LNCAP (cell line): ENCODE data around the gene FCER2.

Experiments used
- TF ChIP-seq, protein P1 (sequence below): fragments of 450-650 bp; IDR thresholded peaks from 2 replicates; pipeline ENCODE4 v1.5.1; 2017; ENCODE audit warnings: mild to moderate bottlenecking

Gene FCER2

DNA sequence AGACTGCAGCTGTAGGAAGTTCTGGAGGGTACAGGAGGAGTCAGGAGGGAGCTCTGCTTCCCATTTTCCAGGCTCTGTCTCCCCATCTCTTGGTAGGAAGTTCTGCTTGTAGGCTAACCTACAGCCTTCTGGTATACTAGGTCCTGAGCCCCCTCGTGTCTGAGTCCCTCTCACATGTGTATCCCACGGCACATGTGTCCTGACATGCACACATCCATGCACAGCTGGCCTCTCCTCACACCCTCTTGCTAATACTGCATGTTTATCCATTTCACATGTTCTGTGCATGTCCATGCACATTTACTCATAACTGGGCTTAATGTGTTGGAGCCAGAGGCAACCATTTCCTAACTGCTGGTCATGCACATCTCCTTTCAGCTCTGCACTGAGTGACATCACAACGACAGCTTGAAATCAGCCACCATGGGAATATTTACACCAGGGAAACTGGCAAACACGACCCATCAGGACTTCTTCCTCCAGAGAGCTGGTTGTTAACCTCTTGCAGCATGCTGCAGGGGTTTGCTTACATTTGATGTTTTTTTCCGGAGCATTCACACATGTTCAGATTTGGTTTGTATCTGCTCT is 42.4 kb upstream of the FCER2 start:
- TF ChIP-seq, protein P1, sequence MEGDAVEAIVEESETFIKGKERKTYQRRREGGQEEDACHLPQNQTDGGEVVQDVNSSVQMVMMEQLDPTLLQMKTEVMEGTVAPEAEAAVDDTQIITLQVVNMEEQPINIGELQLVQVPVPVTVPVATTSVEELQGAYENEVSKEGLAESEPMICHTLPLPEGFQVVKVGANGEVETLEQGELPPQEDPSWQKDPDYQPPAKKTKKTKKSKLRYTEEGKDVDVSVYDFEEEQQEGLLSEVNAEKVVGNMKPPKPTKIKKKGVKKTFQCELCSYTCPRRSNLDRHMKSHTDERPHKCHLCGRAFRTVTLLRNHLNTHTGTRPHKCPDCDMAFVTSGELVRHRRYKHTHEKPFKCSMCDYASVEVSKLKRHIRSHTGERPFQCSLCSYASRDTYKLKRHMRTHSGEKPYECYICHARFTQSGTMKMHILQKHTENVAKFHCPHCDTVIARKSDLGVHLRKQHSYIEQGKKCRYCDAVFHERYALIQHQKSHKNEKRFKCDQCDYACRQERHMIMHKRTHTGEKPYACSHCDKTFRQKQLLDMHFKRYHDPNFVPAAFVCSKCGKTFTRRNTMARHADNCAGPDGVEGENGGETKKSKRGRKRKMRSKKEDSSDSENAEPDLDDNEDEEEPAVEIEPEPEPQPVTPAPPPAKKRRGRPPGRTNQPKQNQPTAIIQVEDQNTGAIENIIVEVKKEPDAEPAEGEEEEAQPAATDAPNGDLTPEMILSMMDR: no peak

DNA sequence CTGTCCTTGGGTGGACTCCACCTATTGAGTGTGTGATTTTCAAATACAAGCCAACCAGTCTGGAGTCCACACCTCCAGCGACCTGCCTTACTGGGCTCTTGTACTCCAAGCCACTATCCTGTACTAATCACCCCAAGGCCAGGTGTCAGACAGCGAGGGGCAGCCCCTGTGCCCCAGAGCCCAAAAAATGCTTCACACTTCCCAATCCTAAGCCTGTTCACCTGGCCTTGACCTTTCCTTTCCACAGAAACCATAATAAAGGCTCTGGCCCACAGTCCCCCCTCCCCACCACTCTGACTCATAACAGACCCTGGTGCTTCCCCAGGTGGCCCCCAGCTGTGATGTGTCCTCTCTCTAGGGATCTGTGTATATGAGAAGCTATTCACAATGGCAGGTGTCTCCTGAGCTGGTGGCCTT is 41.5 kb upstream of the FCER2 start:
- TF ChIP-seq, protein P1: no peak

DNA sequence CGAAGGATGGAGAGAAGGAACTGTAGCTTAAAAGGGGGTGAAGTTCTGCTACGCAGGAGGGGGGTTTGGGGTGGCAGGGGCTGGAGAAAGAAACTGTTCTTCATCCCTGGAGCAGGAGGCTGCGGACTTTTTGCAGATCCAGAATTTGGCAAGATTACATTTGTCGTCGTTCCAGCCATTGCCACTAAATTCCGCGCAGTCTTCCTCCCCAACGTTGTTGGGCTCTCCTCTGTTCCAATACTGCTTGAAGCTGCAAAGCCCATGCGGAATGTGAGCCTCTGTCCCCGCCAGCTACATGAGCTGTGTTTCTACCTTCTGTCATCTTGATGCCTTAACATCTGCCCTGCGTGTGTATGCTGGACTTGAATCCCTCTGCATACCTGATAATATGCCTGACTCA is 41.1 kb upstream of the FCER2 start:
- TF ChIP-seq, protein P1: no peak

DNA sequence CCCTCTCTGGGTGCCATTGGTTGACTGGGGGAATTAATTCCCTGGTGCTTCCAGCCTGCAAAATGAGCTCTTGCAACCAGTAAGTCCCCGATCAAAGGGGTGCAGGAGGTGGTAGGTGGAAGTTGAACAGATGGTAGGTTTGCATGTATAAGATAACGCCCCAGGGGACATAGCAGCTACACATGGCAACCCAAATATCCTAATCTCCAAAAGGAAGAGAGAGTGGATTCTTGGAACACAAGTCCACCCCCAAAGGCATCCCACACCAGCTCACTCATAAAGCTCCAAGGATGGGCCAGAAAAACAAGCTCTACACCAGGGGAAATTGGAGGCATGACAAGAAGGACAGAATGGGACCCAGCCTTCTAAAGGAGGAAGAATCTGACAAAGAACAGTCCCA is 40.6 kb upstream of the FCER2 start:
- TF ChIP-seq, protein P1: no peak

DNA sequence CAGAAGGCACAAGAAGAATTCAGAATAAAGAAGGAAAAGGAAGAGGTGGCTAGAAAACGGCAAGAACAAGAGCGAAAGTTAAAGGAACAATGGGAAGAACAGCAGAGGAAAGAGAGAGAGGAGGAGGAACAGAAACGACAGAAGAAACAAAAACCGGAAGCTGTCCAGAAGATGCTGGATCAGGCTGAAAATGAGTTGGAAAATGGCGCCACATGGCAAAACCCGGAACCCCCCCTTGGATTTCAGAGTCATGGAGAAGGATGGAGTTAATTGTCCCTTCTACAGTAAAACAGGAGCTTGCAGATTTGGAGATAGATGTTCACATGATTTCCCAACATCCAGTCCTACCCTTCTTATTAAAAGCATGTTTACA is 38.7 kb upstream of the FCER2 start:
- TF ChIP-seq, protein P1: no peak

DNA sequence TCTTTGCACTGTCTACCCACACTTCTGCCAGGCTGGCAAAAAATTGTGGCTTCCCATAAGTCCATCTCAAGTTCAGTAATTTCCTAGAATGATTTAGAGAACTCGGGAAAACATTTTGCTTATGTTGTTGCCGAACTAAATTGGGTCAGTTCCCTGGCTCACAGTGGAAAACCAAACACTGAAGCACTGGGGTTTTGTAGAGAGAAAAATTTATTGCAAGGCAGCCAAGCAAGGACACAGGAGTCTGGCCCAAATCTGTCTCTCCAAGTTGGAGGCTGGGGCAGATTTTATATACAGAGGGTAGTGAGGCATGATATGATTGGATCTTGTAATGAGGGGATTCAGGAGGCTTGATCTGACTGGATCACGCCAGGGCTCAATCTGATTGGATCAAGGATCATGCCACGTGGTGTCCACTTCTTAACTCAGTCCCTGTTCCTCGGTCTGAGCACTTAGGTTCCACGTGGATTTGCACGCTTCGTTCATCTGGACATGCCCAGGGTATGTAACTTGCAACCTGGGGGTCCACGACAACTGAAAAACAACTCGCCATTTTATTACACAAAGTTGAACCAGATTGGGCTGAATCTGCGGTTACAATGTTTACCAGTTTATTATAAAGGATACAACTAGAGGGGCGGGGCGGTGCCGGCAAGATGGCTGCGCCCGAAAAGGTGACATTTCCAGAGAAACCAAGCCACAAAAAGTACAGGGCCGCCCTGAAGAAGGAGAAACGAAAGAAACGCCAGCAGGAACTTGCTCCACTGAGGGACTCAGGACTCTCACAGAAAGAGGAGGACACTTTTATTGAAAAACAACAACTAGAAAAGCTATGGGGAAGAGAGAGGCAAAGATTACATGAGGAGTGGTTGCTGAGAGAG is 38.1 kb upstream of the FCER2 start:
- TF ChIP-seq, protein P1: no peak

DNA sequence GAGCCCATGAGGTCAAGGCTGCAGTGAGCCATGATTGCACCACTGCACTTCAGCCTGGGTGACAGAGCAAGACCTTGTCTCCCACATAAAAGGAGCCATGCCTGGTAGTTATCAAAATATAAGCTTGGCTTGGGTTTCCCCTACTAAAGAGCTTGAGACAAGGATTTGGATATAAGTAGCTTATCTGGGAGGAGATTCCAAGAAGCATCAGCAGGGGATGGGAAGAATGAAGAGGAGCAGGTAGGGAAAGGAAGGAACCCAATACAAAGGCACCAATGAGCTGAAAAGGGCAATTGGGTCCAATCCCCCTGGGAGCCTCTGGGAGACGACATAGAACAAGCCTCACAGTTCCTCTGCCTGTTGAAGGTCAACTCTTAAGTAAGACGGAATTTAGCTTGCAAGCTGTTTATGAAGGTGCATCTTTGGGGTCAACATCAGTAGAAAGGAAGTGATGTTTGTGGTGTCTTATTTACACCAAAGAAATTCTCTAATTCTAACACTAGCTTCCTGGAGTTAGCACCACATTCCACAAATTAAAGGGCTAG is 37.4 kb upstream of the FCER2 start:
- TF ChIP-seq, protein P1: no peak
